ENCODE data around the gene ADGRV1.

The ADGRV1 gene

DNA sequence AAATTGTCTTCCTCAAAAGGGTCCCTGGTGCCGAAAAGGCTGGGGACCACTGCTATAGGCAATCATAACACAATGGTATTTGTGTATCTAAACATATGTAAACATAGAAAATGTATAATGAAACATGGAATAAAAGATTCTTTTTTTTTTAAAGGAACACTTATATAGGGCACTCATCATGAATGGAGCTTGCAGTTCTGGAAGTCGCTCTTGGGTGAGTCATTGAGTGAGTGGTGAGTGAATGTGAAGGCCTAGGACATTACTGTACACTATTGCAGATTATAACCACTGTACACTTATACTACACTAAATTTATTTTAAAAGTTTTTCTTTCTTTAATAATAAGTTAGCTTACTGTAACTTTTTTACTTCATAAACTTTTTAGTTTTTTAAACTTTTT is 648.1 kb downstream of the ADGRV1 start:
- Histone ChIP-seq H3K4me3 (ENCODE audit: low read length) (no peak overlapping the region), H3K9ac (ENCODE audit: low read length) (no peak overlapping the region), H3K36me3 (ENCODE audit: control insufficient read depth, insufficient read depth, low read length) (no peaks in the 10 kb centered on the region), H3K9me3 (ENCODE audit: control insufficient read depth, low read length) (no peaks in the 10 kb centered on the region), H3K27me3 (ENCODE audit: control insufficient read depth, insufficient read depth, low read length) (no peaks in the 10 kb centered on the region), H3K4me1 (ENCODE audit: control insufficient read depth, insufficient read depth, low read length) (no peaks in the 10 kb centered on the region)

DNA sequence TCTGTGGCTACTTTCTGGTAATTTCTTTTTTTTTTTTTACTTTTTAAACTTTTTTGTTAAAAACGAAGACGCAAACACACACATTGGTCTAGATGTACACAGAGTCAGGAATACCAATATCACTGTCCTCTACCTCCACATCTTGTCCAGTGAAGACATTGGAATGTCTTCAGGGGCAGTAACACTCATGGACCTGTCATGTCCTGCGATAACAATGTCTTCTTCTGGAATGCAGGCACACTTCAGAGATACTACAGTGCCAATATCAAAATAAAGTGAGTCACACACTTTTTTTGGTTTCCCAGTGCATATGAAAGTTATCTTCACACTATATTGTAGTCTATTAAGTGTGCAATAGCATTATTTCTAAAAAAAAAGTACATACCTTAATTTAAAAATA is 648.7 kb downstream of the ADGRV1 start:
- H3K36me3 ChIP-seq (ENCODE audit: control insufficient read depth, insufficient read depth, low read length), result no peaks in the 10 kb centered on the region
- no peak overlapping the region for H3K9ac ChIP-seq (ENCODE audit: low read length)
- H3K9me3 ChIP-seq (ENCODE audit: control insufficient read depth, low read length), result no peaks in the 10 kb centered on the region
- H3K4me1 ChIP-seq (ENCODE audit: control insufficient read depth, insufficient read depth, low read length), result peaks cover 3% of the 10 kb centered on the region
- H3K4me3 ChIP-seq (ENCODE audit: low read length), result no peak overlapping the region
- H3K27me3 ChIP-seq (ENCODE audit: control insufficient read depth, insufficient read depth, low read length), result no peaks in the 10 kb centered on the region

- Histone ChIP-seq H3K9ac (ENCODE audit: low read length) (no peak overlapping the region), H3K27me3 (ENCODE audit: control insufficient read depth, insufficient read depth, low read length) (no peaks in the 10 kb centered on the region), H3K4me3 (ENCODE audit: low read length) (no peak overlapping the region)
Observed at GRCh38 chr5:91211997-91212713, 653.6 kb downstream of the ADGRV1 start.

DNA sequence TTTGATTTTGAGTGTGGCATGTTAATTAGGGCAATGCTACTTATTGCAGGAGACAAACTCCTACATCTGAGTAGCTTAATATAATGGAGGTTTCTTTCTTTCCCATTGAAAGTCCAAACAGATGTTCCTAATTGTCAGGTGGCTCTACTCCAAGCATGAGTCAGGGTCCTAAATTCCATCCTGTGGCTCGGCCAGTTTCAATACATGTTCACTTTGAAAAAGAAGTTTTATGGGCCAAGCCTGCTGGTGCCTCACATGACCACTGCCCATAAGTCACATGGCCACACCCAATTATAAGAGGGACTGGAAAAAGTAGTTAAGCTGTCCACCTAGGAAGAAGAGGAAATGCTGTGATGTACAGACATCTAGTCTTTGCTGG is 654.1 kb downstream of the ADGRV1 start:
- Histone ChIP-seq H3K4me3 (ENCODE audit: low read length) (no peak overlapping the region), H3K9me3 (ENCODE audit: control insufficient read depth, low read length) (no peaks in the 10 kb centered on the region), H3K4me1 (ENCODE audit: control insufficient read depth, insufficient read depth, low read length) (peaks cover 10% of the 10 kb centered on the region), H3K9ac (ENCODE audit: low read length) (no peak overlapping the region), H3K27me3 (ENCODE audit: control insufficient read depth, insufficient read depth, low read length) (no peaks in the 10 kb centered on the region), H3K36me3 (ENCODE audit: control insufficient read depth, insufficient read depth, low read length) (no peaks in the 10 kb centered on the region)

More at GRCh38 chr5:91211997-91212713, 653.6 kb downstream of the ADGRV1 start:
- Histone ChIP-seq H3K9me3 (ENCODE audit: control insufficient read depth, low read length) (no peaks in the 10 kb centered on the region), H3K36me3 (ENCODE audit: control insufficient read depth, insufficient read depth, low read length) (no peaks in the 10 kb centered on the region), H3K4me1 (ENCODE audit: control insufficient read depth, insufficient read depth, low read length) (peaks cover 10% of the 10 kb centered on the region)
